HepG2 (cell line): ENCODE data around the gene ASXL1. TPM values are rescaled to one million over a fixed set of nuclear protein-coding genes. Genes with fewer than 3 reads are reported as not detected.

Experiments used
- CENPT ChIP-seq: sonication (generic); formaldehyde crosslinking; IDR thresholded peaks from 2 replicates; pipeline ENCODE4 v1.8.0; 2022; ENCODE audit warnings: low read depth, mild to moderate bottlenecking, moderate library complexity, missing genetic modification reagents
- DMAP1 ChIP-seq: IDR thresholded peaks from 2 replicates; pipeline ENCODE4 v1.6.1; 2016
- DNMT1 ChIP-seq: sonication (generic); formaldehyde crosslinking; IDR thresholded peaks from 2 replicates; pipeline ENCODE4 v1.5.1; 2020; ENCODE audit warnings: mild to moderate bottlenecking, missing genetic modification reagents
- FOSL1 ChIP-seq: sonication (generic); formaldehyde crosslinking; IDR thresholded peaks from 2 replicates; pipeline ENCODE4 v1.9.0; 2021; ENCODE audit warnings: missing genetic modification reagents, borderline replicate concordance
- HINFP ChIP-seq: sonication (generic); formaldehyde crosslinking; IDR thresholded peaks from 2 replicates; pipeline ENCODE4 v1.4.0; 2020; ENCODE audit warnings: low read depth, mild to moderate bottlenecking, missing genetic modification reagents
- NCOA5 ChIP-seq: sonication (generic); formaldehyde crosslinking; IDR thresholded peaks from 2 replicates; pipeline ENCODE4 v1.4.0; 2020; ENCODE audit warnings: missing genetic modification reagents
- NONO ChIP-seq, 2 experiments: fragments of 450-650 bp in 1 of 2; sonication (generic) in 1 of 2; formaldehyde crosslinking in 1 of 2; IDR thresholded peaks in 1 of 2; conservative IDR thresholded peaks in 1 of 2; 2 replicates each; pipeline versions ENCODE4 v1.6.1 to v1.8.0; 2017 to 2022; ENCODE audit warnings: mild to moderate bottlenecking in 1 of 2, missing genetic modification reagents in 1 of 2, moderate library complexity in 1 of 2
- RNF219 ChIP-seq: sonication (generic); formaldehyde crosslinking; IDR thresholded peaks from 2 replicates; pipeline ENCODE4 v1.5.0; 2020; ENCODE audit warnings: mild to moderate bottlenecking, missing genetic modification reagents
- SMAD9 ChIP-seq: sonication (generic); formaldehyde crosslinking; IDR thresholded peaks from 2 replicates; pipeline ENCODE4 v1.5.1; 2020; ENCODE audit warnings: mild to moderate bottlenecking, missing genetic modification reagents
- SOX5 ChIP-seq: IDR thresholded peaks from 2 replicates; pipeline ENCODE4 v1.6.1; 2016; ENCODE audit warnings: borderline replicate concordance
- STAG1 ChIP-seq: sonication (generic); formaldehyde crosslinking; IDR thresholded peaks from 2 replicates; pipeline ENCODE4 v1.4.0; 2020; ENCODE audit warnings: missing genetic modification reagents
- TOPORS ChIP-seq: sonication (generic); formaldehyde crosslinking; IDR thresholded peaks from 2 replicates; pipeline ENCODE4 v1.8.0; 2023; ENCODE audit warnings: mild to moderate bottlenecking, missing genetic modification reagents
- TSC22D2 ChIP-seq: sonication (generic); formaldehyde crosslinking; IDR thresholded peaks from 2 replicates; pipeline ENCODE4 v1.5.1; 2020; ENCODE audit warnings: missing genetic modification reagents, mild to moderate bottlenecking, borderline replicate concordance
- WIZ ChIP-seq: sonication (generic); formaldehyde crosslinking; IDR thresholded peaks from 2 replicates; pipeline ENCODE4 v1.5.1; 2020; ENCODE audit warnings: mild to moderate bottlenecking, missing genetic modification reagents
- YEATS2 ChIP-seq: sonication (generic); formaldehyde crosslinking; IDR thresholded peaks from 2 replicates; pipeline ENCODE4 v1.4.0; 2020; ENCODE audit warnings: missing genetic modification reagents, borderline replicate concordance
- ZNF143 ChIP-seq: sonication (generic); formaldehyde crosslinking; IDR thresholded peaks from 2 replicates; pipeline ENCODE4 v1.4.0; 2020; ENCODE audit warnings: missing genetic modification reagents
- ZNF296 ChIP-seq: sonication (generic); formaldehyde crosslinking; conservative IDR thresholded peaks from 2 replicates; pipeline ENCODE4 v1.5.0; 2020; ENCODE audit warnings: mild to moderate bottlenecking, missing genetic modification reagents
- ZNF468 ChIP-seq: sonication (generic); formaldehyde crosslinking; IDR thresholded peaks from 2 replicates; pipeline ENCODE4 v1.8.0; 2022; ENCODE audit warnings: mild to moderate bottlenecking, moderate library complexity, missing genetic modification reagents
- ZNF570 ChIP-seq: sonication (generic); formaldehyde crosslinking; IDR thresholded peaks from 2 replicates; pipeline ENCODE4 v1.4.0; 2020; ENCODE audit warnings: mild to moderate bottlenecking, missing genetic modification reagents, borderline replicate concordance
- ZNF615 ChIP-seq: sonication (generic); formaldehyde crosslinking; IDR thresholded peaks from 2 replicates; pipeline ENCODE4 v1.5.0; 2020; ENCODE audit warnings: mild to moderate bottlenecking, missing genetic modification reagents, borderline replicate concordance
- ZNF747 ChIP-seq: sonication (generic); formaldehyde crosslinking; IDR thresholded peaks from 2 replicates; pipeline ENCODE4 v1.8.1; 2023; ENCODE audit warnings: missing genetic modification reagents, mild to moderate bottlenecking, borderline replicate concordance
- ZNF749 ChIP-seq: sonication (generic); formaldehyde crosslinking; IDR thresholded peaks from 2 replicates; pipeline ENCODE4 v1.8.0; 2022; ENCODE audit warnings: mild to moderate bottlenecking, missing genetic modification reagents, moderate library complexity, borderline replicate concordance
- ZNF879 ChIP-seq: sonication (generic); formaldehyde crosslinking; IDR thresholded peaks from 2 replicates; pipeline ENCODE4 v1.8.1; 2023; ENCODE audit warnings: missing genetic modification reagents
- ZSCAN20 ChIP-seq: sonication (generic); formaldehyde crosslinking; IDR thresholded peaks from 2 replicates; pipeline ENCODE4 v1.4.0; 2020; ENCODE audit warnings: missing genetic modification reagents, mild to moderate bottlenecking, borderline replicate concordance
- polyA plus RNA-seq, 8 experiments: library from polyadenylated mRNA; depleted of rRNA in 3 of 8; stranded (reverse) in 7 of 8; unstranded in 1 of 8; fragments of >200 nt; fragmentation: Illumina TruSeq in 4 of 8; extraction: Trizol in 4 of 8; gene quantifications; 2 replicates each; pipeline versions ENCODE4 v1.2.1 to v1.2.3, GENCODE V29; 2011 to 2016; ENCODE audit warnings: low read depth in 4 of 8, missing spikeins in 1 of 8, mixed read lengths in 1 of 8; ENCODE audit not compliant: insufficient read depth in 1 of 8
- total RNA-seq, 5 experiments: library from RNA; depleted of rRNA; stranded (reverse); fragments of >200 nt; fragmentation: Illumina TruSeq; extraction: Trizol; gene quantifications; 2 replicates each; pipeline ENCODE4 v1.2.3, GENCODE V29; 2016; ENCODE audit warnings: low read depth in 1 of 5
- TF ChIP-seq, protein P1 (sequence below): IDR thresholded peaks from 2 replicates; pipeline ENCODE4 v1.6.1; 2016; ENCODE audit warnings: low read depth

The ASXL1 gene
- total and polyA plus RNA-seq, 2 of the 13 experiments (the other 11 are each of a cell fraction or from before 2014, with no cell fraction given), result 62.1 to 74.8 TPM

DNA sequence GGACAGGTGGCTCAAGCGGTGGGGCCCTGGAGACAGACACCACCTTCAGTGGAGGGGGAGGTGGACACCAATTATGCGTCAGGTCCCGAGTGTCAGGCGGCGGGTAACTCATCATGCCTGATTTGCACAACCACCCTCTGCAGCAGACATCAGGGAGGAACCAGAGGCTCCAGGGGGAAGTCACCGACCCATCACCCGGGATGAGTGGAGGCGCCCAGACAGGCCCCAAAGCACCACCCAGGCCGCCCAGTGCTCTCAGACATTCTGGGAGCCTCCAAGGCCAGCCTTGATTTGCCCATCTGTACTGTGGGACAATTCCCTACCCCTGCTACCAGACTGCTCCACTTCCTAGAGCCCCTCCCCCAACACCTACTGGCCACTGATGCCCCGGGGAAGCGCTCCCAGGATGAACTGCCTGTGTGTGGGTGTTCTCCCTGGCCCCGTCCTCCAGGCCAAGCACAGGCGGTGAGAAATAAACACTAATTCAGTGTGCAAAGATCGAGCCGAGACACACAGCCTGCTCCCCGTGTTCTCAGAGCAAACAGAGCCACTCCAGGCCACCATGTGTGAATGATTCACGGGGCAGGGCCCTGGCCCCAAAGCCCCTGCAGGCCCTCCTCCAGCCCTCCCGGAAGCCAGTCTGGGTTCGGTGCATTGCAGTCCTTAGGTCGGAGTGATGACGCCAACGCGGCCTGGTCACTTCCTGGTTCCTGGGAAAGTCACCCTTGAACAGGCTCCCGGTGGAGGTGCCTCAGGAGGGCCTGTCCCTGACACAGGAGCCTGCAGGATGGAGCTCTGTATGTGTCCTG is 107.2 kb downstream of the ASXL1 start (continued):
- peak; percentile 76; the same call in 1 of the 2 replicates for TF ChIP-seq WIZ (CRISPR knock-in tag)
- TF ChIP-seq NONO (IDR thresholded peaks at IDR 0.05), result no peak
- TF ChIP-seq NONO (CRISPR knock-in tag; conservative IDR thresholded peaks at IDR 0.05), result peak; percentile 83
- TF ChIP-seq ZNF747 (CRISPR knock-in tag), result peak; percentile 97; the same call in 1 of the 2 replicates
- no peak for TF ChIP-seq STAG1 (CRISPR knock-in tag)
- 0 out of 2 replicates have a peak, but pooled peaks have one; percentile 55 for TF ChIP-seq ZNF296
- TF ChIP-seq FOSL1 (CRISPR knock-in tag), result 0 out of 2 replicates have a peak, but pooled peaks have one; percentile 50
- no peak for TF ChIP-seq ZSCAN20 (CRISPR knock-in tag)
- TF ChIP-seq DNMT1, result peak; percentile 17; the same call in 1 of the 2 replicates
- TF ChIP-seq YEATS2 (CRISPR knock-in tag), result peak; percentile 84; the same call in 1 of the 2 replicates
- TF ChIP-seq HINFP (CRISPR knock-in tag), result peak; percentile 85; the same call in 1 of the 2 replicates
- peak; percentile 14; the same call in 1 of the 2 replicates for TF ChIP-seq TSC22D2 (CRISPR knock-in tag)
- no peak for TF ChIP-seq ZNF570 (CRISPR knock-in tag)
- TF ChIP-seq TOPORS (CRISPR knock-in tag), result no peak; the same call in 1 of the 2 replicates
- no peak for TF ChIP-seq ZNF615 (CRISPR knock-in tag)
- TF ChIP-seq NCOA5 (CRISPR knock-in tag), result no peak
- TF ChIP-seq CENPT (CRISPR knock-in tag), result no peak; the same call in 1 of the 2 replicates
- TF ChIP-seq RNF219, result peak; percentile 43; the same call in 1 of the 2 replicates
- TF ChIP-seq, protein P1, sequence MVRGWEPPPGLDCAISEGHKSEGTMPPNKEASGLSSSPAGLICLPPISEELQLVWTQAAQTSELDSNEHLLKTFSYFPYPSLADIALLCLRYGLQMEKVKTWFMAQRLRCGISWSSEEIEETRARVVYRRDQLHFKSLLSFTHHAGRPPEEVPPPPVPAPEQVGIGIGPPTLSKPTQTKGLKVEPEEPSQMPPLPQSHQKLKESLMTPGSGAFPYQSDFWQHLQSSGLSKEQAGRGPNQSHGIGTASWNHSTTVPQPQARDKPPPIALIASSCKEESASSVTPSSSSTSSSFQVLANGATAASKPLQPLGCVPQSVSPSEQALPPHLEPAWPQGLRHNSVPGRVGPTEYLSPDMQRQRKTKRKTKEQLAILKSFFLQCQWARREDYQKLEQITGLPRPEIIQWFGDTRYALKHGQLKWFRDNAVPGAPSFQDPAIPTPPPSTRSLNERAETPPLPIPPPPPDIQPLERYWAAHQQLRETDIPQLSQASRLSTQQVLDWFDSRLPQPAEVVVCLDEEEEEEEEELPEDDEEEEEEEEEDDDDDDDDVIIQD (CRISPR knock-in tag), result peak; percentile 86
- TF ChIP-seq ZNF749 (CRISPR knock-in tag), result peak; percentile 64; the same call in 1 of the 2 replicates
- TF ChIP-seq DMAP1 (CRISPR knock-in tag), result peak; percentile 93
- no peak for TF ChIP-seq ZNF879 (CRISPR knock-in tag)
- no peak for TF ChIP-seq SMAD9
- peak; percentile 54; the same call in 1 of the 2 replicates for TF ChIP-seq ZNF143 (CRISPR knock-in tag)
- TF ChIP-seq ZNF468 (CRISPR knock-in tag), result no peak
- peak; percentile 82 for TF ChIP-seq SOX5 (CRISPR knock-in tag)
